ENCODE results near the gene PPP1R17. TPM values are rescaled to one million over a fixed set of nuclear protein-coding genes. Genes with fewer than 3 reads are reported as not detected.

PPP1R17 gene
- total and polyA plus RNA-seq, 12 donors = not detected

DNA sequence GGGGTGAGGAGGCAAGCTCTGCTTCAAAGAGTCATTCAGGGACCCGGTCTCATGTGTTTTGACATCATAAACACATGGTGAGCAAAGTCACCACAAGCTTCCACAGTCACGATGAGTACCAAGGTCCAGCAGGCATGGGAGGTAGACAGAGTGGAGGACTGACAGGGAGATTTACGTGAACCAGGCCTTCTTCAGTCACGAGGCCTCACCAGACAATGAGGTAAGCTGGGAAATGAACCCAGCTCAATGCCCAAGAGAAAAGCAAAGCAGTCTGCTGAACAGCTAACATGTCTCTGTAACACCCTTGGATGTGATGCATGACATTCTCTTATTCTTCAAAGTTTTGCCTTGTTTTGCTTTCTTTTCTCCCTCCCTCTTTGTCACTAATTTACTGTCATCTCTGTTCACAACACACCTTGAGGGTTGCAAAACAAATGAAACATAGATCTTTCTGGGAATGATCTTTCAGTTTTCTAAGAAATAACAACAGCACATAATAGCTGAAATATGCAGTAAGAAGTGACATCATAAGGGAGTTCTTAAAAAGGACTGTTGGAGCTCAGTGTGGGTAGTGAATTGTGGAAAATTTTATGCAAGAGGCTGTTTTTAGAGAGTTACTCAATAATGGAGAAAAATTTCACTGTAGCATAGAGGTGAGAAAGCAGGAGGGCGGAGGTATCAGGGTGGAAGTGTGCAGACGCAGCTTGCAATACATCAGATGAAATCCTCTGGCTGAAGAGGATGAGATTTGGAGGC lies 9.0 kb downstream of the PPP1R17 start:
- Histone ChIP-seq H3K4me3 (no peak overlapping the region), H3K36me3 (no peaks in the 10 kb centered on the region), H3K27ac (no peak overlapping the region), H3K4me1 (peaks cover 0 to 8% (median 0%) of the 10 kb centered on the region in 9 donors), H3K9me3 (no peaks in the 10 kb centered on the region), H3K27me3 (no peaks in the 10 kb centered on the region)
- no peak for DNase-seq
- TF ChIP-seq, protein P1, sequence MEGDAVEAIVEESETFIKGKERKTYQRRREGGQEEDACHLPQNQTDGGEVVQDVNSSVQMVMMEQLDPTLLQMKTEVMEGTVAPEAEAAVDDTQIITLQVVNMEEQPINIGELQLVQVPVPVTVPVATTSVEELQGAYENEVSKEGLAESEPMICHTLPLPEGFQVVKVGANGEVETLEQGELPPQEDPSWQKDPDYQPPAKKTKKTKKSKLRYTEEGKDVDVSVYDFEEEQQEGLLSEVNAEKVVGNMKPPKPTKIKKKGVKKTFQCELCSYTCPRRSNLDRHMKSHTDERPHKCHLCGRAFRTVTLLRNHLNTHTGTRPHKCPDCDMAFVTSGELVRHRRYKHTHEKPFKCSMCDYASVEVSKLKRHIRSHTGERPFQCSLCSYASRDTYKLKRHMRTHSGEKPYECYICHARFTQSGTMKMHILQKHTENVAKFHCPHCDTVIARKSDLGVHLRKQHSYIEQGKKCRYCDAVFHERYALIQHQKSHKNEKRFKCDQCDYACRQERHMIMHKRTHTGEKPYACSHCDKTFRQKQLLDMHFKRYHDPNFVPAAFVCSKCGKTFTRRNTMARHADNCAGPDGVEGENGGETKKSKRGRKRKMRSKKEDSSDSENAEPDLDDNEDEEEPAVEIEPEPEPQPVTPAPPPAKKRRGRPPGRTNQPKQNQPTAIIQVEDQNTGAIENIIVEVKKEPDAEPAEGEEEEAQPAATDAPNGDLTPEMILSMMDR (IDR thresholded peaks at IDR 0.05) = no peak
- intact Hi-C loops (cut with DNase I) = no loop called here
- 66% methylated on average over 6 of the region's 6 CpGs for WGBS, 2 donors
- peak in 4 of 8 donors; percentile 4 to 73 (median 56) for ATAC-seq

DNA sequence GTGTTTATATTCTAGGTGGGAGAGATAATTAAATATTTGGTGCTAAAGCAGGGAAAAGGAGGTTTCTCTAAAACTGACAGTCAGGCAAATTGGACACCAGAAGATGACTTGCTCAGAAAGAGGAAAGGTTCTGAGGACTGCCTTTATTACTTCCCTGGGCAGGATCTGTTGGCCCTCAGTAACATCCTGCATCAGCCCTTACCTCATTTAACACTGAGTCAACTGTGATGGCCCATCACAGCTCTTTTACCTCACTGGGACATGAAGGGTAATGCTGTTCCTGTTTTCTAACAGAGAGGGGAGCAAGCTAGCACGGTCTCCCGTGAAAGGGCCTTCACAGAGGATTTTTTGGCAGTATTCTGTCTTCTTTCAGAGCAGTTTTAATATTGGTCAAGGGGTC lies 12.0 kb downstream of the PPP1R17 start:
- Histone ChIP-seq H3K36me3 (no peaks in the 10 kb centered on the region), H3K4me1 (peaks cover 0 to 8% (median 0%) of the 10 kb centered on the region in 9 donors), H3K27ac (no peak overlapping the region), H3K9me3 (no peaks in the 10 kb centered on the region), H3K27me3 (no peaks in the 10 kb centered on the region), H3K4me3 (no peak overlapping the region)
- TF ChIP-seq, protein P1 (IDR thresholded peaks at IDR 0.05) = no peak
- intact Hi-C loops (cut with DNase I) = no loop called here
- DNase-seq (no peak), ATAC-seq (no peak)
- WGBS, 2 donors = 65 to 69% methylated on average over 2 of the region's 2 CpGs

DNA sequence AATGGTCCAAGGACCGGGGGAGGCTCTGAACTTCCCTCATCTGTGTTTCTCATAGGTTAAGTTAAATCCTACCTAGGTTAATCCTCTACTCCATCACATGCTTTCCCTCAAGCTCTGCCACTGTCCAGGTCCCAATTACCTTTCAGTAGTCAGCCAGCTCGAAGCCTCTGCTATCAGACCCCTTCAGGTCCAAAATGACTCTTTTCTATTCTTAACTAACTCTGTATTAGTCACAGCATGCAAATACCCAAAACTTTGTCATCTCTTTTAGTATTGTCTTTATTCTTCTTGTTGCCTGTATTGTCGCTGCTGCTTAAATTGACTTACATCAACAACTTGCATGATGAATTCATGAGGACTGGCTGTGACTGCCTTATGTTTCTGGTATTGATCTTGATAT lies 15.3 kb downstream of the PPP1R17 start:
- Histone ChIP-seq H3K4me1 (no peaks in the 10 kb centered on the region), H3K27me3 (no peaks in the 10 kb centered on the region), H3K27ac (no peak overlapping the region), H3K4me3 (no peak overlapping the region), H3K9me3 (no peaks in the 10 kb centered on the region), H3K36me3 (no peaks in the 10 kb centered on the region)
- ATAC-seq (no peak), DNase-seq (no peak)
- TF ChIP-seq, protein P1 (IDR thresholded peaks at IDR 0.05) = no peak
- WGBS, 2 donors = 78 to 87% methylated on average over 3 of the region's 3 CpGs
- intact Hi-C loops (cut with DNase I) = no loop called here

DNA sequence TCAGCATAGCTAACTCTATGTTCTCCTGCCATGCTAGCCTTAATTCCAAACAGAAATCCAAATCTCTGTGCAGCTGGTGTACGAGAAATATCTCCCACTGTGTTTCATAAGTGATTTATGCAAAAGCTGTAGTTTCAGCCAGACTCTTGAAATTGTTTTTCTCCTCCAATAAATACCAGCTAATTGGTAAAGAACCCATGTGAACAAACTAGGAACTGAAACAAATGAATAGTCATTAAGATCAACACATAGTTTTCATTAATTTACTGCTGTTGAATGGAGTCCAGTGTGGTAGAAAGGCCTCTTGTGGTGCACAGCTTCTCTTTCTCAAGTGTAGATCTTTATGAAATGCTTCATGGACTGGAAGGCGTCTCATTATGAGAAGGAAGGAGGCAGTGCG lies 18.4 kb downstream of the PPP1R17 start:
- TF ChIP-seq, protein P1 (IDR thresholded peaks at IDR 0.05) = no peak
- DNase-seq (no peak), ATAC-seq (no peak)
- no peaks in the 10 kb centered on the region for H3K4me1 ChIP-seq
- H3K4me3 ChIP-seq = no peak overlapping the region
- WGBS, 2 donors = 84 to 90% methylated on average over 3 of the region's 3 CpGs
- H3K9me3 ChIP-seq = no peaks in the 10 kb centered on the region
- H3K36me3 ChIP-seq = no peaks in the 10 kb centered on the region
- intact Hi-C loops (cut with DNase I) = no loop called here
- H3K27ac ChIP-seq = no peak overlapping the region
- no peaks in the 10 kb centered on the region for H3K27me3 ChIP-seq
